PFSK-1 (cell line): Measurements from ENCODE around the gene PLEKHO1.

Experiments
- FOXP2 ChIP-seq: optimal IDR thresholded peaks from 2 replicates; pipeline ENCODE3; 2011; ENCODE audit warnings: borderline replicate concordance, control low read depth, inconsistent platforms; ENCODE audit not compliant: insufficient read depth; ENCODE audit errors: extremely low read length, extremely low read depth
- POLR2AphosphoS5 ChIP-seq: IDR thresholded peaks from 2 replicates; pipeline ENCODE4 v1.6.1; 2012; ENCODE audit warnings: low read depth, mild to moderate bottlenecking, control low read depth, low read length, moderate library complexity
- SIN3A ChIP-seq: IDR thresholded peaks from 2 replicates; pipeline ENCODE4 v1.6.1; 2012; ENCODE audit warnings: mild to moderate bottlenecking, low read length, moderate library complexity, borderline replicate concordance; ENCODE audit not compliant: insufficient read depth
- TAF1 ChIP-seq: IDR thresholded peaks from 2 replicates; pipeline ENCODE4 v1.6.1; 2012; ENCODE audit warnings: low read length, control low read depth, borderline replicate concordance; ENCODE audit not compliant: insufficient read depth
- TF ChIP-seq, protein P1 (sequence below), 2 experiments: IDR thresholded peaks; 2 replicates each; pipeline versions ENCODE4 v1.6.1 to v1.8.0; 2011 to 2012; ENCODE audit warnings: low read depth in 2 of 2, low read length in 2 of 2, control low read depth in 1 of 2, inconsistent platforms in 1 of 2, mild to moderate bottlenecking in 1 of 2, moderate library complexity in 1 of 2; ENCODE audit not compliant: insufficient read depth in 1 of 2

DNA sequence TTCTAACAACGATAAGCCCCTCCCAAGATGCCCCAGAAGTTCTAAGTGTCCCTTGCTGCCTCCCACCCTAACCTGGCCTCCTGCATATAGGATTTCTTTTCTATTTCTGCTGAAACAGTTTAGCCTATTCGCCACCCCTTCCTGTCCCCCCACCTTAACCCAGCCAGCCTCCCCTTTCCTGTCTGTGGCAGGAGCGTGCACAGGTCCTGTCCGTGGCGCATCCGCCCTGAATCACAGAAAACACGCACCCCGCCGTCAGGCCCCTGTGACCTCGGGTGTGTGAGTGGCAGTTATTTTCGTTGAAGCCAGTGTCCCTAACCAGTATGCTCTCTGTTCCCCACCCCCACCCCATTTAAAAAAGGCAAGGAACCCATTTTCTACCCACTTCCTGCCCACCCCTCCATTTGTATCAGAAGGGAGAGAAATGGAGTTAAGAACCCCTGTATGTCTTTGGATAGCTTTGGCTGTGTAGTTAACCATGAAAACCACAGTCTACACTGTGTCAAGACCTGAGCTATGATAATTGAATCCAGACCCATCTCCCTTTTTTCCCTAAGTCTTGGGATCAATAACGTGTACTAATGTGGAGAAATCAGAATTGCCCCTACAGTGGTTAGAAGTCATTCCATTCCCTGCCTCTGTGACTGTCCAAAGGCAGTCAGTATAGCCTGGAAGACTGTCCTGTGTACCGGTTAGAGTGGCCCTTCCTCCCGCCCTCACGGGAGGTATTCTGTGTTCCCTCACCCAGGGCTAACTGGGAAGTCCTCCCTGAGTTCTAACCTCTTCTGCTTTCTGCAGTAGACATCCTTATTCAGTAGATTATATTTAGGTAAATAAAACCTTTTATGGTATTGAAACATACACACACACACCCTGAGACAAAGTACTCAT is 1.8 kb downstream of the PLEKHO1 start:
- TF ChIP-seq TAF1 (no peak), POLR2AphosphoS5 (no peak), SIN3A (no peak), FOXP2 (no peak)
- TF ChIP-seq, protein P1, sequence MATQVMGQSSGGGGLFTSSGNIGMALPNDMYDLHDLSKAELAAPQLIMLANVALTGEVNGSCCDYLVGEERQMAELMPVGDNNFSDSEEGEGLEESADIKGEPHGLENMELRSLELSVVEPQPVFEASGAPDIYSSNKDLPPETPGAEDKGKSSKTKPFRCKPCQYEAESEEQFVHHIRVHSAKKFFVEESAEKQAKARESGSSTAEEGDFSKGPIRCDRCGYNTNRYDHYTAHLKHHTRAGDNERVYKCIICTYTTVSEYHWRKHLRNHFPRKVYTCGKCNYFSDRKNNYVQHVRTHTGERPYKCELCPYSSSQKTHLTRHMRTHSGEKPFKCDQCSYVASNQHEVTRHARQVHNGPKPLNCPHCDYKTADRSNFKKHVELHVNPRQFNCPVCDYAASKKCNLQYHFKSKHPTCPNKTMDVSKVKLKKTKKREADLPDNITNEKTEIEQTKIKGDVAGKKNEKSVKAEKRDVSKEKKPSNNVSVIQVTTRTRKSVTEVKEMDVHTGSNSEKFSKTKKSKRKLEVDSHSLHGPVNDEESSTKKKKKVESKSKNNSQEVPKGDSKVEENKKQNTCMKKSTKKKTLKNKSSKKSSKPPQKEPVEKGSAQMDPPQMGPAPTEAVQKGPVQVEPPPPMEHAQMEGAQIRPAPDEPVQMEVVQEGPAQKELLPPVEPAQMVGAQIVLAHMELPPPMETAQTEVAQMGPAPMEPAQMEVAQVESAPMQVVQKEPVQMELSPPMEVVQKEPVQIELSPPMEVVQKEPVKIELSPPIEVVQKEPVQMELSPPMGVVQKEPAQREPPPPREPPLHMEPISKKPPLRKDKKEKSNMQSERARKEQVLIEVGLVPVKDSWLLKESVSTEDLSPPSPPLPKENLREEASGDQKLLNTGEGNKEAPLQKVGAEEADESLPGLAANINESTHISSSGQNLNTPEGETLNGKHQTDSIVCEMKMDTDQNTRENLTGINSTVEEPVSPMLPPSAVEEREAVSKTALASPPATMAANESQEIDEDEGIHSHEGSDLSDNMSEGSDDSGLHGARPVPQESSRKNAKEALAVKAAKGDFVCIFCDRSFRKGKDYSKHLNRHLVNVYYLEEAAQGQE (IDR thresholded peaks at IDR 0.05; ENCODE audit: insufficient read depth in 1 of 2, low read depth in 2 of 2, low read length in 2 of 2), result no peak
